NCI-H2196 treated with DMSO at 0.1 percent for 48 hours (cell line): Measurements from ENCODE around the gene TBX10.
"Not testable (repeated sequence)": the region's sequence is repeated elsewhere in the genome, so short reads cannot be mapped to it uniquely, and the experiment has no call there.

Source experiments
- DNase-seq: peaks from one replicate; lab custom pipeline; 2025; ENCODE audit not compliant: unreplicated experiment; lab: John Stamatoyannopoulos, UW

The TBX10 gene

GRCh38 chr11:67639438-67639859 is at the start of gene TBX10:
Gene TBX10, minus strand, starts transcription at chr11:67639763. Its CDS starts 291 bp downstream, at chr11:67639472.
- DNase-seq, result no peak

GRCh38 chr11:67689178-67689577 is 49.6 kb upstream of the TBX10 start:
- no peak for DNase-seq

GRCh38 chr11:67687986-67688385 is 48.4 kb upstream of the TBX10 start:
- DNase-seq, result no peak

- not testable (repeated sequence) for DNase-seq
These were observed 46.2 kb upstream of the TBX10 start for GRCh38 chr11:67685641-67686332.

GRCh38 chr11:67682126-67683034 is 42.8 kb upstream of the TBX10 start:
- not testable (repeated sequence) for DNase-seq

GRCh38 chr11:67680696-67681470 is 41.3 kb upstream of the TBX10 start:
- no peak for DNase-seq

- no peak for DNase-seq
These were observed 35.6 kb upstream of the TBX10 start for GRCh38 chr11:67675058-67675747.

- no peak for DNase-seq
These were observed 34.9 kb upstream of the TBX10 start, which contains the start of gene ALDH3B2 for GRCh38 chr11:67674442-67674871. Gene ALDH3B2, minus strand, starts transcription at chr11:67674623. Its CDS starts 7,688 bp downstream, at chr11:67666935.

GRCh38 chr11:67673902-67674301 is 34.3 kb upstream of the TBX10 start:
- DNase-seq, result no peak

GRCh38 chr11:67673358-67673757 is 33.8 kb upstream of the TBX10 start:
- no peak for DNase-seq

- DNase-seq, result no peak
These were observed 31.6 kb upstream of the TBX10 start for GRCh38 chr11:67671211-67671520.

GRCh38 chr11:67670316-67671210 is 31.0 kb upstream of the TBX10 start:
- no peak for DNase-seq

GRCh38 chr11:67668192-67668551 is 28.6 kb upstream of the TBX10 start:
- DNase-seq, result no peak

GRCh38 chr11:67667490-67668191 is 28.1 kb upstream of the TBX10 start:
- no peak for DNase-seq

GRCh38 chr11:67666676-67667489 is 27.3 kb upstream of the TBX10 start:
- no peak for DNase-seq

- no peak for DNase-seq
These were observed 26.7 kb upstream of the TBX10 start for GRCh38 chr11:67666303-67666645.

- no peak for DNase-seq
These were observed 26.2 kb upstream of the TBX10 start for GRCh38 chr11:67665541-67666302.
